NCI-H128 (cell line): ENCODE data around the gene SLC37A4.
"Not testable (repeated sequence)": the region's sequence is repeated elsewhere in the genome, so short reads cannot be mapped to it uniquely, and the experiment has no call there.

Experiments used
- DNase-seq: peaks from one replicate; lab custom pipeline; 2025; ENCODE audit not compliant: unreplicated experiment; lab: John Stamatoyannopoulos, UW

SLC37A4 gene

GRCh38 chr11:119018074-119018938 is 12.4 kb downstream of the SLC37A4 start, which contains the start of the genes RPS25 and TRAPPC4:
Gene RPS25 (minus strand): TSS chr11:119018343. CDS start chr11:119018284, 59 bp downstream.
Gene TRAPPC4 (plus strand): TSS chr11:119018766. CDS start chr11:119018796, 30 bp downstream.
- peak; percentile 81 for DNase-seq

- not testable (repeated sequence) for DNase-seq
Observed at GRCh38 chr11:119017377-119017776, 13.3 kb downstream of the SLC37A4 start.

- DNase-seq, result no peak
Observed at GRCh38 chr11:119016216-119017009, 14.3 kb downstream of the SLC37A4 start.

GRCh38 chr11:119015054-119015611 is 15.5 kb downstream of the SLC37A4 start:
- no peak for DNase-seq

GRCh38 chr11:119014209-119014924 is 16.3 kb downstream of the SLC37A4 start:
- DNase-seq, result no peak

- no peak for DNase-seq
Observed at GRCh38 chr11:119012629-119013170, 18.0 kb downstream of the SLC37A4 start.

- no peak for DNase-seq
Observed at GRCh38 chr11:119011476-119012053, 19.1 kb downstream of the SLC37A4 start.

- DNase-seq, result no peak
Observed at GRCh38 chr11:119006656-119007055, 24.0 kb downstream of the SLC37A4 start.

GRCh38 chr11:119000906-119001305 is 29.8 kb downstream of the SLC37A4 start:
- DNase-seq, result no peak

- DNase-seq, result no peak
Observed at GRCh38 chr11:118998822-118999221, 31.9 kb downstream of the SLC37A4 start.

- no peak for DNase-seq
Observed at GRCh38 chr11:118998388-118998717, 32.3 kb downstream of the SLC37A4 start.

GRCh38 chr11:118997627-118998387 is 32.9 kb downstream of the SLC37A4 start, which contains the start of gene CENATAC:
Gene CENATAC (plus strand): TSS chr11:118998138. CDS start chr11:118998198, 60 bp downstream.
- peak; percentile 77 for DNase-seq

GRCh38 chr11:118996926-118997626 is 33.6 kb downstream of the SLC37A4 start:
- DNase-seq, result no peak

- not testable (repeated sequence) for DNase-seq
Observed at GRCh38 chr11:118991486-118992038, 39.1 kb downstream of the SLC37A4 start.

GRCh38 chr11:118988280-118988679 is 42.4 kb downstream of the SLC37A4 start:
- no peak for DNase-seq

GRCh38 chr11:118984825-118985224 is 45.9 kb downstream of the SLC37A4 start:
- DNase-seq, result no peak

- not testable (repeated sequence) for DNase-seq
Observed at GRCh38 chr11:118984337-118984736, 46.3 kb downstream of the SLC37A4 start.

GRCh38 chr11:118980191-118980881 is 50.3 kb downstream of the SLC37A4 start:
- DNase-seq, result no peak
